GM20000 (cell line): Measurements from ENCODE around the gene GNAS-AS1.

Source experiments
- DNase-seq: peaks from one replicate; pipeline ENCODE4 v3.0.0; 2012; ENCODE audit warnings: low spot score
- TF ChIP-seq, protein P1 (sequence below): IDR thresholded peaks from 2 replicates; pipeline ENCODE4 v1.5.1; 2012; ENCODE audit warnings: mild to moderate bottlenecking, control low read depth; ENCODE audit errors: extremely low read depth, missing control alignments

The GNAS-AS1 gene

DNA sequence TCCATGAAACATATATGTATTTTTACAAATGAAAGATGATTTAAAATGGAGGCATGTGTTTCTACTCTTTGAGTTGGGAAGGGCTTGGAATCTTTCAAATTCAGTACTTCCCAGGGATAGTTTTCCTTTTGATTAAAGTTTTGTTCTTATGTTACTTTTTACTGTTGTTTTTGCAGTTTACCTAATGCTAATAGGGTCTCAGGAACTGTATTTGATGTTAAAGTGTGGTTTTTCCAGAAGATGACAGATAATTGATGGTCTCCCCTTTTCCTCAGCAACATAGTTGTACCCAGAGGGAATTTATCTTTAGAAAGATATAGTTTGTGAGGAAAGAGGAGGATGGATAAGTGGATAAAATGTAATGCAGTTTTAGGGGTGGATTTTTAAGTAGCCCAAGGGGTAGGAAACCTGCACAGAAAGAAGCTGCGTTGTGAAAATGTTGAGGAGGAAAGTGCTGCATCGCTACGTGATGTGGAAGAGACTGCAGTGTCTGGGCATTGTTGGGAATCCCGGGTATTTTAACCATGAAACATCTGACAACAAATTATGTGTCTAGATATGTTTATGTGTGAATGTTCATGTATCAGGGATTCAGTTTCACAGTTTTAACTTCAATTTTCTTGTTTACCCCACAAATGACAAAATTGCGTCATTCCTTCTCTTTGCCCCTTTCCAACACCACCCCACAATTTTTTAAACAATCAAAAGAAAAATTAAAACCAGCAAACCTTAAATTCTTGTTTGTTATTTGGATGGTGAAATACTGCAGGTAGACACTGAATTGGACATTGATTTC is 44.1 kb upstream of the GNAS-AS1 start:
- no peak for DNase-seq
- TF ChIP-seq, protein P1, sequence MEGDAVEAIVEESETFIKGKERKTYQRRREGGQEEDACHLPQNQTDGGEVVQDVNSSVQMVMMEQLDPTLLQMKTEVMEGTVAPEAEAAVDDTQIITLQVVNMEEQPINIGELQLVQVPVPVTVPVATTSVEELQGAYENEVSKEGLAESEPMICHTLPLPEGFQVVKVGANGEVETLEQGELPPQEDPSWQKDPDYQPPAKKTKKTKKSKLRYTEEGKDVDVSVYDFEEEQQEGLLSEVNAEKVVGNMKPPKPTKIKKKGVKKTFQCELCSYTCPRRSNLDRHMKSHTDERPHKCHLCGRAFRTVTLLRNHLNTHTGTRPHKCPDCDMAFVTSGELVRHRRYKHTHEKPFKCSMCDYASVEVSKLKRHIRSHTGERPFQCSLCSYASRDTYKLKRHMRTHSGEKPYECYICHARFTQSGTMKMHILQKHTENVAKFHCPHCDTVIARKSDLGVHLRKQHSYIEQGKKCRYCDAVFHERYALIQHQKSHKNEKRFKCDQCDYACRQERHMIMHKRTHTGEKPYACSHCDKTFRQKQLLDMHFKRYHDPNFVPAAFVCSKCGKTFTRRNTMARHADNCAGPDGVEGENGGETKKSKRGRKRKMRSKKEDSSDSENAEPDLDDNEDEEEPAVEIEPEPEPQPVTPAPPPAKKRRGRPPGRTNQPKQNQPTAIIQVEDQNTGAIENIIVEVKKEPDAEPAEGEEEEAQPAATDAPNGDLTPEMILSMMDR = no peak

DNA sequence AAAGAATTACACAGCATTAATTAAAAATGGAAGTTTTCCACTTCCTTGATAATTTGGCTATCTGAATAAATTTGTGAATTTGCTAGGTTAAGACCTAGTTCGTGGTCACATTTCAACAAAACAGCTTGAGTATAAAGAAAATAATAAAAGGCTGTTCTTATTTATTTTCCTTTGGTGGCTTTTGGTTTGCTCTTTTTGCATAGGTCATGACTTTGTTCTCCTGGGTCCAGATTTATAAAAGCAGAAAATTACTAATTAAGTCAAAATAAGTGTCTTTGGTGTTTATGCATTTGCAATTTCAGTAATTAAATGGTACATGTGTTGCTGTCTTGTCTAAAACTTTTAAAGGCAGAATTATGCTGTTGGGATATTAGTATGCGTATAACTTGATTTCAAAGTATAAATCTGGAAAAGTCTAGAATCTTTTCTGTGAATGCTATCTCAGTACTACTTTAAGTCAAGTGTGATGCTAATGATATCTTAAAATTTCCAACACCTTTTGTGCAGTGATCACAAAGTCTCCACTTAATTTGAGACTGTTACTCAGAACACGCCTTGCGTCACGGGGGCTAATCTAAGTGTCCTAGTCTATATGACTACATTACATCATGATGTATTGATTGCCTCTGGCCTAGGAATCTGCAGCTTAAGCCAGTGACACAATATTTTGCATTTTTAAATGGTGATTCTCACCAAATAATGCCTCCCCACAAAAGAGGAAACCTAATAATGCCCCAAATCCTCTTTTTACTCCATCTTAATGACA is 42.8 kb upstream of the GNAS-AS1 start:
- TF ChIP-seq, protein P1 = no peak
- no peak for DNase-seq

DNA sequence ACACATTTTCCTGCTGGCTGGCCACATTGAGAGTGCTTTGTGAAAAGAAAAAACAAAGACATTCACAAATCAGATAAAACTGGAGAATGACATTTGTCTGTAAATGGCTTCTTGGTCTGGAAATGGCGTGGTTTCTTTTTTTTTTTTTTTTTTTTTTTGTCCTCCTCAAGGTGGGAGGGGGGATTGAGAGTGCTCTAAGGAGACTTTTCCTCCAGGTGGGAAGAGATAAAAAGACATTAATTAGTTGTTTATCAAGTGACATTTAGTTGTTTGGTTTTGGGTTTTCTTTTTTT is 42.2 kb upstream of the GNAS-AS1 start:
- TF ChIP-seq, protein P1 = no peak
- no peak for DNase-seq

DNA sequence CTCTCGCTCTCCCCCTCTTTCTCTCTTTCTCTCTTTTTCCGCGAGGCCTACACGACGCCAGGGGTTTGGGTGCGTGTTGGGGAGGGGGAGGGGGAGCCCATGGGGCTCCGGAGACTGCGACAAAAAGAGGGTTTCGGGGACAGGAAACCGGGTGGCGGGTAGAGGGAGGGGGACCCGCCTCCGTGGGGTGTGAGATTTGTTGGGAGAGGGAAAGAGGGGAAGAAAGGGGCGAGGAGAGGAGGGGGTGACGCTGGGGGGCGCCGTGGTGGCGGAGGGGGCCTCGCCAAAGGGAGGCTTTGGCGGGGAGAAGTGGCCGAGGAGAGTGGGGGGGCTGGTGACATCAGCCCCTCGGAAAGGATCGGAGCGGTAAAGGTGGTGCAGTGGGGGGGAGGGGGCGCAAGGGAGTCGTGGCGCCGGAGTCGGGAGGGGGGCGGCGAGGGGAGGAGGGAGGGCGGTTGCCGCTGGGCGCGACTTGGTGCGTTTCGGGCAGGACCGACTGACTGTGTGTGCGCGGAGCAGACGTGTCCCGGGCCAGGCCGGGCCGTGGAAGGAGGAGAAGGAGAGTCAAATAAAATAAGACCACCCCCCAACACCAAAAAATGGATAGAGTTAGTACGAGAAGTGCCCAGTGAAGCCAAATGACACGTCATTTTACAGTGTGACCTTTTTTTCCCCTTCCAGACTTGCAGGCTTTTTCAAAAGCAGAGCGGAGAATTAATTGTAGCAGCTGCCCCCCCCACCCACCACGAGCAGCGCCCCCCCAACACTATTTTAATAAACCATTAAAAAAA is 41.6 kb upstream of the GNAS-AS1 start:
- TF ChIP-seq, protein P1 = no peak
- peak; percentile 84 for DNase-seq

DNA sequence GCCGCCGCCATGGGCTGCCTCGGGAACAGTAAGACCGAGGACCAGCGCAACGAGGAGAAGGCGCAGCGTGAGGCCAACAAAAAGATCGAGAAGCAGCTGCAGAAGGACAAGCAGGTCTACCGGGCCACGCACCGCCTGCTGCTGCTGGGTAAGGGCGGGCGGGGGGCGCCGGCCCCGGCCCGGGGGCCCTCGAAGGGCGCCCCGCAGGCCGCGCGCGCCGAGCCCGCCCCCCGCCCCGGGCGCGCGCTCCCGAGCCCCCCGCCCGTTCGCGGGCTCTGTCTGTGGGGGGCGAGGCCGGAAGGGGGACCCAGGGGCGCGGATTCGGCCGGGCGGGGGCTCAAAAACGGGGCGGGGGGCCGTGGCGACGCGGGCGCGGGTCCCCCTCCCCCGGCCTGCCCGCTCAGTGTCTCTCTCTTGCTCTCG is 41.0 kb upstream of the GNAS-AS1 start:
- peak; percentile 60 for DNase-seq
- TF ChIP-seq, protein P1 = no peak

DNA sequence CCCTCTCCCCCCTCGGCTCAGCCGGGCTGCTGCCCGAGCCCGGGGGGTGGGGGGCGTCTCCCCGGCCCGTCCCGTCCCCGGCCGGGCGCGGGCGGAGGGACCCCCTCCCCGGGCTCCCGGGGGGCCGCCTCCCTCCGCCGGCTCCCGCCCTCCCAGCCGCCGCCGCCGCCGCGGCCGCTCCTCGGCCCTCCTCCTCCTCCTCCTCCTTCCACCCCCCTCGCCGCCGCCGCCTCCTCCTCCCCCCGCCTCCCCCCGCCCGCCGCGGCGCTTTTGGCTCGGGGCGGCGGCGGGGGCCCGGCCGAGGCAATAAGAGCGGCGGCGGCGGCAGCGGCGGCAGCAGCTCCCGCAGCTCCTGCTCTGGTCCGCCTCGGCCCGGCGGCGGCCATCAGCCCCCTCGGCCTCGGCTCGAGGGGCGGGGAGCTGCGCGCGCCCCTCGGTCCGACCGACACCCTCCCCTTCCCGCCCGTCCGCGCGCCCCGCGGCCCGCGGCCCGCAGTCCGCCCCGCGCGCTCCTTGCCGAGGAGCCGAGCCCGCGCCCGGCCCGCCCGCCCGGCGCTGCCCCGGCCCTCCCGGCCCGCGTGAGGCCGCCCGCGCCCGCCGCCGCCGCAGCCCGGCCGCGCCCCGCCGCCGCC is 40.5 kb upstream of the GNAS-AS1 start:
- peak; percentile 91 for DNase-seq
- TF ChIP-seq, protein P1 = no peak
